Measurements from ENCODE around the gene ATN1.

Gene ATN1

DNA sequence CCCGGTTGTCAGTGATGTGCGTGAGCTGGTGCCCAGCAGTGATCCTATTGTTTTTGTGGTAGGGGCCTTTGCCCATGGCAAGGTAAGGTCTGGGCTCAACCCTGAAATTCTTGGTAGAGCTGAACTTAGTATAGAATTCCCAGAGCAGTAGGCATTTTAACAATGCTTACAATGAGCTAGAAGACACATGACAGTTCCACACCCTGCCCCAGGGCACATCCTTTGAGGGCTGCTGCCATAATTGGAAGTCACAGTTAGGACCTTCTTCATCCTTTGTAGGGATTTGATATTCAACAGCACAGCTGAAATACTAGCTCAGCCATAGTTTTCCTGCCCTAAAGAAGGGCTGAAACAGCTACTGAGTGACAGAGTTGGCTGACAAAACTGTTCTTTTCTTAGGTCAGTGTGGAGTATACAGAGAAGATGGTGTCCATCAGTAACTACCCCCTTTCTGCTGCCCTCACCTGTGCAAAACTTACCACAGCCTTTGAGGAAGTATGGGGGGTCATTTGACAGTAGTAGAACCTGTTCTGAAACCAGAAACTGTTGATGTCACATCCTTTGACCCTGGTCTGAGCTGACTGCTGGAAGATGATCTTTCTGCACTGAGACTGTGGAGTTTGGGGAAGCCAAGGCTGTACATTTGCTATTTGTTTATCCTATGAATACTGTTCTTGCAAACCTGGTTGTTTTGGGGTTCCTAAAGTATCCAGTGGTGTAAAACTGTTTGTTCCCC is 47.7 kb downstream of the ATN1 start:
- DNase-seq (ENCODE audit: low read depth) = no peak

DNA sequence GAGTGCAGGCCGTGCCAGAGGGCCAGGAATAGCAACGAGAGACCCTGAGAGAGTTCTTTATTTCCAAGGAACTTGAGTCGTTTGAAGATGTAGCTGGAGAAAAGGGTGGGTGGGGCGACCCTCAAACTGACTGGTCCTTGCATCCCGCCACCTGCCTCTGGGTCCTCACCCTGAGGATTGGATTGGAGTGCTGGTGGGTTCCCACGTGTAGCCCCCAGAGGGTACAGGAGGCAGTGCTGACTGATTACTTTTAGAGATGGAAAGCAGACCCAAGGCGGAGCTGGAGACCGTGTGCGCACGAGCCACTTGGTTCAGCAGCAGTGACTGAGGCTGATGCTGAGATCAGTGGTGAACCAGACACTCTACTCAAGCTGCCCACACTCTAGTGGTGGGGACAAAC is 49.9 kb downstream of the ATN1 start:
- DNase-seq (ENCODE audit: low read depth) = no peak

- DNase-seq (ENCODE audit: low read depth) = no peak
Measured at GRCh38 chr12:6978188-6978587, 50.4 kb downstream of the ATN1 start.

DNA sequence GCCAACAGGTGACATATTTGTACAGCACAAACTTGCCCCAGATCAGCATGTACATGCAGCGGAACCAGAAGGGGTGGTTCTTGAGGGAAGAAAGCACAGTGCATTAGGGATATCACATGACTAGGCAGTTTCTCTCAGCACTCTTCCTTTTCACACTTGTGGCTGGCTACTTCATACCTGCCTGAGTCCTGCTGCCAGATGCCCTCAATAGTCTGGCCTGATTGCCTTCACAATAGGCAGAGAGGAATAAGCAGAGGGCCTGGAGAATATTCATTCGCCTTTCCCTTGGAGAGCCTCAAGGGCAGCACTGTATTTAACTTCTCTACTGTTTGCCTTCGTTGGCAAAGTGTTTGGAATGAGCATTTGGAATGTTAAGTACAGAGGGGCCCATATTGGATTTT is 50.9 kb downstream of the ATN1 start:
- DNase-seq (ENCODE audit: low read depth) = no peak

DNA sequence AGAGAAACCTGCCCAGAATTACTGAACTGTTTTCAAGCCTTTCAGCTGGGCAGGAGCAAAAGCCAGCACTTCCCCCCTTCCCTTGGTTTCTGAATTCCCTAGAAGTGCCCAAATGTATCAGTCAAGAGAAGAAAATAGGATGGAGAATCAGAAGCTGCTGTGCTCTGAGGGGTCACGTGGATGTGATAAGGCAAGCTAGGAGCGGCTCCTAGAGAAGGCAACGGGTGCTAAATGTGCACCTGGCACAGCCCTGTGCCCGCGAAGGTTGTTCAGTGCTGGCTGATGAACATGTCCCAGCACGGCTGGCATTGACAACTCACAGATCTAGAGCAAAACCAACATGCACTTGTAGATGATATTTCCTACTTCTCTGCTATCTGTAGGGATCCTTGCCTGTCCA is 51.3 kb downstream of the ATN1 start:
- no peak for DNase-seq (ENCODE audit: low read depth)

- DNase-seq (ENCODE audit: low read depth) = no peak
Measured at GRCh38 chr12:6979453-6979852, 51.7 kb downstream of the ATN1 start.

- DNase-seq (ENCODE audit: low read depth) = no peak
Measured at GRCh38 chr12:6980075-6980474, 52.3 kb downstream of the ATN1 start.

DNA sequence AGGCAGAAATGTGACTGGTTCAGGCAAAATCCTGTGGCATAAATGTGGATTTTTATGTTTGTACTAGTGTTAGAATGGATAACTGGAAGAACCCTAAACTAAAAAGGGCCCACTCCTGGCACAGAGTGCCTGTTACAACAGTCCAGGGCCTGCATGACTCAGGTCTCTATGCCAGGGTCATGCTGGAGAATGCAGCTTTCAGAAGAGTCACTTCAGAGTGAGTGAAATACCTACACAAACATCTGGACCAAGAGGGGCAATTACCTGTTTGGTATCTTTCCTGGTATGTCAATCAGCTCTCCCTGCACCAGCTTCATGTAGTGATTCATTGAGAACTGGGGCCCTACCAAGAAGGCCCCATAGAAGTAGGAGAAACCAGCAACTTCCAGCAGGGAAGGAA is 53.0 kb downstream of the ATN1 start:
- no peak for DNase-seq (ENCODE audit: low read depth)

- no peak for DNase-seq (ENCODE audit: low read depth)
Measured at GRCh38 chr12:6981152-6982052, 53.6 kb downstream of the ATN1 start.

DNA sequence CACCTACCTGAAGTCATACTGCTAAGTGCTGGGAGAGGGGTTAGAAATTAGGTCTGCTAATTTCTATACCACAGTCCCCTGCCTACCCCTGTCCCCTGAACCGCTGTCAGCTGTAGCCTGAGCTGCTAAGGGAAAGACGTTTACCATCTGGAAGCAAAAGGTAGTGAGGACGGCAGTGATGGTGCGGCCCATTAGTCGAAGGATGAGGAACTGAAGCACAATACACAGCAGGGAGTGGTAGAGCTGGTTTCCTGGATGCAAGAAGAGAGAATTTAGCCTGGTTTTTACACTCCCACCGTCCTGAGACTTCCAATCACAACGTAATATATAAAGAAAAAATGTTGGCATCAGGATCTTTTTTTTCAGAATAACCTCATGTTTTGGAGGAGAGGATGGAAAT is 54.8 kb downstream of the ATN1 start:
- DNase-seq (ENCODE audit: low read depth) = no peak

- DNase-seq (ENCODE audit: low read depth) = no peak
Measured at GRCh38 chr12:6987956-6988553, 60.3 kb downstream of the ATN1 start.
